GM21381 (cell line): Measurements from ENCODE around the gene LPP.

ENCODE experiments used
- ATAC-seq: cut with Tn5 transposase; IDR thresholded peaks from one replicate; pipeline ENCODE4 v1.9.1; 2021; ENCODE audit warnings: mild to moderate bottlenecking, moderate library complexity; ENCODE audit not compliant: unreplicated experiment

The LPP gene

GRCh38 chr3:188134856-188135255 lies 19.1 kb upstream of the LPP start:
- ATAC-seq = no peak

- ATAC-seq = no peak
Observed at GRCh38 chr3:188135271-188135670, 18.7 kb upstream of the LPP start.

DNA sequence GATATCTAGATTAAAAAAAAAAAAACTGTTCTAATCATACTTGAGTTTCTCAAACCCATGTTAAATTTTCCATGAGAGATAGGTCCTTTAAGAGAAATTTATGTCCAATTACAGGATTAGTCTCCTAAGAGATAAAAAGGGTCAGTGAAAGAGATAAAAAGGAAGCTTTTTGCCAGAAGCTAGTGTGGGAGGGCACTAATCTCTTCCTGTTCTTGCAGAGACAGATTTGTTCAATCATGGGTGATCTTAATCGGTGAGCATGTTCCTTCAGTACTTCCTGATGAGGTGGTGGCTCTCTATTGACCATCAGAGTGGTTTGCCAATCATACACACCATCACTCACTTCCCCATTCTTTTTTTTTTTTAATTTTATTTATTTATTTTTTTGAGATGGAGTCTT lies 16.9 kb upstream of the LPP start:
- ATAC-seq = no peak

- ATAC-seq = no peak
Observed at GRCh38 chr3:188139466-188139865, 14.5 kb upstream of the LPP start.

DNA sequence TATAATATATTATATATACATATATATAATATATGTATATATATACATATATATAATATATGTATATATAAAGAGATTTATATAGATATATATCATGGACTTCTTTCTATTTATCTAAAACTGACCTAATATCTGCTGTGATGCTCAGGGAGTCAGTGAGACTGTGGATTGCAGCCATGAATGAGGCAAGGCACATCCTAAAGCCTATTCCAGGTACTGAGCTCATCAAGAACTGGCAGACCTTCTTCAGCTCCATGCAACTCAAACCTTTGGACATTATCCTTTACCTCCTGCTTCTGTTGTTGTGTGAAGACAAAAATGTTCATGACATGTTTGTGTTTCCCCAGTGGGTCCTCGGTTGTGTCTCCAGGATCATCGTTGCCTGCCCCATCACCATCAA lies 7.7 kb upstream of the LPP start:
- ATAC-seq = no peak

DNA sequence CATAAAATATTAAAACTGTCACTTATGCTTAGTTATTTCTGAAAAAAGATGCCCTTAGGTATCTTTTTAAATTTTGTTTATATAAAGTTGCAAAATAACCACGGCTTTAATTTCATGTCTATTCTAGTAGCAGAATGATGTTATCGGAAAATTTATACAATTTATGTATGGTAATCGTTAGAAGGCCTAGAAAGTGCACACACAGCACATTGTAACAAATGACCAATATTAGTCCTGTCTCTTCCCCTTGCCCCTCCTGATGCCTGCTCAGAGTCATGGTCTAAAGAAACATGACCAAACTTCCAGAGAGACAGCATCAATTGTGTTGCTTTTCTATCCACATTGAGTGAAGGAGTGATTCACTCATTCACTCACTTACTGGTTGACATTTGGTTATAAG lies 6.2 kb upstream of the LPP start:
- no peak for ATAC-seq

- ATAC-seq = no peak
Observed at GRCh38 chr3:188148318-188148717, 5.6 kb upstream of the LPP start.

DNA sequence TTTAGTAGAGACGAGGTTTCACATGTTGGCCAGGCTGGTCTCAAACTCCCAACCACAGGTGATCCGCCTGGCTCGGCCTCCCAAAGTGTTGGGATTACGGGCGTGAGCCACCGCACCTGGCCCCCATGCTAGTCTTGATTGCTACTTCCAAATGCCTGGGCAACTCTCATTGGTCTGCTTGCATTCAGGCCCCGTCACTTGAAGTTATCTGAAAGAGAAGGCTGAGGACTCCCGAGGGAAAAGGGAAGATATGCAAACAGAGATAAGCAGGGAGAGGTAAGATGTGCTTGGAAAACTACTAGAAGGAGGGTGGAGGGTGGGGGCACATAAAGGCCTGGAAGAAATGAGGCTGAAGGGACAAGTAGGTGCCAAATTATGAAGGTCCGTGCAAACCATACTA lies 4.4 kb upstream of the LPP start:
- ATAC-seq = no peak

GRCh38 chr3:188150982-188151381 lies 3.0 kb upstream of the LPP start:
- no peak for ATAC-seq

- no peak for ATAC-seq
Observed at GRCh38 chr3:188151438-188151837, 2.5 kb upstream of the LPP start.

- no peak for ATAC-seq
Observed at GRCh38 chr3:188152660-188153436, 1.1 kb upstream of the LPP start.

GRCh38 chr3:188153437-188154013 lies 432 bp upstream of the LPP start:
- ATAC-seq = peak; percentile 15

DNA sequence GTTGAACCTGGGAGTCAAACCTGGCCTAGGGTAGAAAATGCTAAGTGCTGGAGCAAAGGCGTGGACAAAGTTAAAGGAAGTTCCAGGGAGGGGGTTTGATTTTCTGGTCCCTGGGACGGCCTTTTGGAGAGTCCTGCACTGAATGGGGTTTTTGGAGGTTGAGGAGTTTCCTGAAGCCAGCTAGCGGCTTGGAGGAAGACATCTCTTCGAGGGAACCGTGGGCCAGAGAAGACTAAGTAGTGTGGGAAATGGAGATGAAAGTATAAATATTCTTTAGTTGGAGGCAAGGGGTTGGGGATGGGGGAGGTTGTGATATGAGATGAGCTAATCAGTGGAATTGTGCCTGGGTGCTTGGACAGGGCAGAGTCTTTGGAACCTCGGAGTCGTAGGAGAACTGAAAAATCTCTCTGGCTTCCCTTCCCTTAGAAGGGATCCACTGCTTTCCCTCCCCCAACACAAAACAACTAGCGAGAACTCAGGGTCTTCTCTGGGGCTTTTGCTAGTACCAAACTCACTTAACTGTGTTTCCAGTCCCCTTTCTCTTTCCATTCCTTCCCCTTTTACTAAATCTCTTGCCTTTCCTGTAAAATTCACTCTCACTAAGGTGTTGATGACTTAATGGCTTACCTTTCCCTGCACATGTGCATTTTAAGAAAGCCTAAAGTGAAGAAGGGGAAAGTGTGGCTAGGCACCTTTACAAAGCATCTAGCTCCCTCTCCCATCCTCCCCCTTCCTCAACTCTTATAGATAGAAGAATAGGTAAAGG lies 1.0 kb downstream of the LPP start:
- no peak for ATAC-seq

GRCh38 chr3:188156056-188156455 lies 2.1 kb downstream of the LPP start:
- no peak for ATAC-seq

GRCh38 chr3:188157407-188157806 lies 3.5 kb downstream of the LPP start:
- ATAC-seq = no peak

- no peak for ATAC-seq
Observed at GRCh38 chr3:188157971-188158370, 4.0 kb downstream of the LPP start.

- ATAC-seq = no peak
Observed at GRCh38 chr3:188158731-188159310, 4.9 kb downstream of the LPP start.

- ATAC-seq = no peak
Observed at GRCh38 chr3:188160751-188161150, 6.8 kb downstream of the LPP start.

DNA sequence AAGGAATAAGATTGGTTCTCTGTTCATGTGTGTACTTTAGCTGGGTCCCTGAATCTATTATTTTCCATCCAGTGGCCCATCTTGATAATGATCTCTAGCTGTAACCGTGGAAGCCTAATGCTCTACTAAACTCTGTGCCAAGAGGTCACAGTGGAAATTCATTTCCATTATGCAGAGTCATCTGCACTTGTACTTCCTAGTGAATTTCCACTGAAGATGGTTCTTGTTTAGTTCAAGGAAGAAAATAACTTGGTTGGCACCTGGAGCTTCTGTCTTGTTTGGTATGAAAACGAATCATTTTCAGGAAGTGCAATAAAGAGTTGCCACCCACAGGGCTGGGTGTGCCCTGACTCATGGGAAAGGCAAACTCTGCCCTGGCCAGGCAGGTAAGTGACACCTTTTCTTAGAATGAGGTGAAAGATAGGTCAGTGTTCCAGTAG lies 10.3 kb downstream of the LPP start:
- no peak for ATAC-seq

GRCh38 chr3:188165596-188165995 lies 11.6 kb downstream of the LPP start:
- ATAC-seq = no peak

- ATAC-seq = no peak
Observed at GRCh38 chr3:188166441-188166840, 12.5 kb downstream of the LPP start.

- no peak for ATAC-seq
Observed at GRCh38 chr3:188168186-188168585, 14.2 kb downstream of the LPP start.
